Esophagus muscularis mucosa (tissue), 4 donors: ENCODE results near the gene TXNRD2. TPM values are rescaled to one million over a fixed set of nuclear protein-coding genes. Genes with fewer than 3 reads are reported as not detected.

Experiments
- DNase-seq: peaks from one replicate; pipeline ENCODE4 v3.0.0-alpha.2; 2017; ENCODE audit errors: extremely low spot score
- H3K27ac ChIP-seq, 4 donors: fragments of 200-600 bp; sonication (generic); replicated peaks in 1 of 4; 1 replicate in 3 of 4; 2 replicates in 1 of 4; pipeline ENCODE4 v1.5.1; 2016 to 2019; ENCODE audit warnings: mild to moderate bottlenecking in 1 of 4
- H3K27me3 ChIP-seq, 4 donors: fragments of 200-600 bp; sonication (generic); one replicate each; pipeline versions ENCODE4 v1.5.1 to v1.6.0; 2016 to 2019
- H3K36me3 ChIP-seq, 4 donors: fragments of 200-600 bp; sonication (generic); one replicate each; pipeline ENCODE4 v1.5.1; 2016 to 2019
- H3K4me1 ChIP-seq, 4 donors: fragments of 200-600 bp; sonication (generic); one replicate each; pipeline ENCODE4 v1.5.1; 2016 to 2019
- H3K4me3 ChIP-seq, 4 donors: fragments of 200-600 bp; sonication (generic); 1 replicate in 2 of 4; 2 replicates in 2 of 4; pipeline ENCODE4 v1.5.1; 2016 to 2019; ENCODE audit warnings: mild to moderate bottlenecking in 4 of 4, moderate library complexity in 1 of 4
- H3K9me3 ChIP-seq, 4 donors: fragments of 200-600 bp; sonication (generic); 1 replicate in 3 of 4; 2 replicates in 1 of 4; pipeline ENCODE4 v1.5.1; 2016 to 2019
- CTCF ChIP-seq, 3 experiments: fragments of 200-600 bp in 2 of 3; fragments of 450-650 bp in 1 of 3; sonication (generic) in 2 of 3; IDR thresholded peaks; one replicate each; pipeline ENCODE4 v1.5.1; 2017 to 2019; ENCODE audit warnings: antibody characterized with exemption in 3 of 3, mild to moderate bottlenecking in 2 of 3, moderate library complexity in 1 of 3
- EP300 ChIP-seq: sonication (generic); formaldehyde crosslinking; IDR thresholded peaks from one replicate; pipeline ENCODE4 v1.6.1; 2017; ENCODE audit warnings: antibody characterized with exemption
- POLR2A ChIP-seq: fragments of 450-650 bp; IDR thresholded peaks from one replicate; pipeline ENCODE4 v1.6.1; 2017; ENCODE audit warnings: antibody characterized with exemption, moderate library complexity, mild to moderate bottlenecking, low read depth
- POLR2AphosphoS5 ChIP-seq, 2 donors: sonication (generic); formaldehyde crosslinking; IDR thresholded peaks; one replicate each; pipeline ENCODE4 v1.6.1; 2017; ENCODE audit warnings: antibody characterized with exemption in 2 of 2
- WGBS: methylation state at CpG from one replicate; pipeline ENCODE4 v1.1.5; 2018; 5-methylcytosine and 5-hydroxymethylcytosine counted together
- intact Hi-C: fragments of 100-400 bp; cut with DNase I; formaldehyde crosslinking; loops from one replicate; pipeline ENCODE4 v1.15.1; 2023
- total RNA-seq, 4 donors: library from RNA; depleted of rRNA; stranded (reverse); fragments of >200 nt; gene quantifications; one replicate each; pipeline versions ENCODE4 v1.1.0 to v1.2.1, GENCODE V29; 2016

The TXNRD2 gene
- total RNA-seq, 4 donors from 2014 or later: 12.9 to 27.2 (median 23.9) TPM

DNA sequence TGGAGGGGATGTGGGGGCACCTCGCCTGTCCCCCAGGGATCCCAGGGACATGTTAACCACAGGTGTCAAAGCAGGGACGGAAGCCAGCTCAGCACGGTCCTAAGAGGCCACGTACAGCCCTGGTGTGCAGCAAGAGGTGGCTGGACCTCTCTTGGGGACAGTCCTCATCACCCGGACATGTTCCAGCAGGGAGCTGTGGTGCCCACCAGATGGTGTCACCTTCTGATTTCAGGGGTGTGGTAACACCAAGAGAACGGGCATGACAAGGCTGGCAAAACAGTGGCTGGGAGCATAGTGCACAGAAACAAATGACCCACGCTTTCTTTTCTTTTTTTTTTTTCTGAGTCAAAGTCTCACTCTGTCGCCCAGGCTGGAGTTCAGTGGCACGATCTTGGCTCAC is 25.6 kb downstream of the TXNRD2 start:
- no peak overlapping the region for H3K4me3 ChIP-seq
- H3K27me3 ChIP-seq: no peaks in the 10 kb centered on the region
- TF ChIP-seq POLR2AphosphoS5 (IDR thresholded peaks at IDR 0.05) (no peak), CTCF (IDR thresholded peaks at IDR 0.05) (no peak), POLR2A (no peak), EP300 (no peak)
- intact Hi-C loops: no loop called here
- no peaks in the 10 kb centered on the region for H3K4me1 ChIP-seq
- 96% methylated on average over 9 of the region's 9 CpGs for WGBS
- peaks cover 66 to 89% (median 78%) of the 10 kb centered on the region in 4 donors for H3K36me3 ChIP-seq
- no peaks in the 10 kb centered on the region for H3K9me3 ChIP-seq
- DNase-seq: no peak
- no peak overlapping the region for H3K27ac ChIP-seq

GRCh38 chr22:19915287-19915954 is 26.2 kb downstream of the TXNRD2 start:
- intact Hi-C loops: no loop called here
- H3K27ac ChIP-seq: no peak overlapping the region
- H3K4me1 ChIP-seq: no peaks in the 10 kb centered on the region
- DNase-seq: no peak
- TF ChIP-seq EP300 (no peak), POLR2A (no peak), CTCF (IDR thresholded peaks at IDR 0.05) (no peak), POLR2AphosphoS5 (IDR thresholded peaks at IDR 0.05) (no peak)
- H3K27me3 ChIP-seq: no peaks in the 10 kb centered on the region
- no peak overlapping the region for H3K4me3 ChIP-seq
- H3K9me3 ChIP-seq: no peaks in the 10 kb centered on the region
- WGBS: 87% methylated on average over 13 of the region's 13 CpGs
- H3K36me3 ChIP-seq: peaks cover 66 to 95% (median 80%) of the 10 kb centered on the region in 4 donors

GRCh38 chr22:19914201-19914943 is 27.2 kb downstream of the TXNRD2 start:
- Histone ChIP-seq H3K36me3 (peaks cover 66 to 92% (median 82%) of the 10 kb centered on the region in 4 donors), H3K4me3 (no peak overlapping the region), H3K4me1 (peaks cover 0 to 5% (median 2%) of the 10 kb centered on the region in 4 donors), H3K9me3 (no peaks in the 10 kb centered on the region), H3K27ac (no peak overlapping the region), H3K27me3 (no peaks in the 10 kb centered on the region)
- WGBS: 95% methylated on average over 9 of the region's 9 CpGs
- DNase-seq: no peak
- intact Hi-C loops: no loop called here
- no peak for TF ChIP-seq EP300
- no peak for TF ChIP-seq POLR2A
- TF ChIP-seq POLR2AphosphoS5 (IDR thresholded peaks at IDR 0.05): no peak
- TF ChIP-seq CTCF (IDR thresholded peaks at IDR 0.05): no peak

DNA sequence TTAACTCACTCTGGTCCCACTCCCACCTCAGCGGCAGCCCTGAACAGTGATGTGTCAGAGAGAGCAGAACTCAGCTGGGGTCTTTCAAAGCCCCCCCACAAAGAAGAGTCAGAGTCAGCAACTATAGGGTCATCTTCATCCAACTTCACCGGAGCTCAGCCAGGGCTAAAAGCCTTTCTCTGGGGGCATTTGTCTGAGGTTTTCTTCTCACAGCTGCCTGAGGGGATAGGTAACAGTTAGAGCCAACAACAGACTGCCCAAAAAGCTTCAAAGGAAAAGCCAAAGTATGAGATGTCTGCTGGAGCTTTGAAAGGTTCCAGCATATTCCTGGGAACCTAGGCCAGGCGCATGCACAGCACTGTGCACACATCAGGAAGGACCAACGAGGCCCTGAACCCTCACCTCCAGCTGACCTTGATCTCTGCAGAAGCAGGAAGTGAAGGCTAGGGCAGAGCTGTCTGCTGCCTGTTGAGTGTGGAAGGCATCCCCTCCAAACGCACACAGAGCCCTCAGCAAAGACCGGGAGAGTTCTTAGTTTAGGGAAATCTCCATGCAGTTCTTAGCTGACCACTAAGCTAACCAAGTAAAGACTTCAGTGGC is 28.2 kb downstream of the TXNRD2 start:
- no peak for TF ChIP-seq POLR2AphosphoS5 (IDR thresholded peaks at IDR 0.05)
- TF ChIP-seq EP300: no peak
- no peak for TF ChIP-seq POLR2A
- Histone ChIP-seq H3K4me1 (peaks cover 0 to 5% (median 2%) of the 10 kb centered on the region in 4 donors), H3K9me3 (no peaks in the 10 kb centered on the region), H3K27me3 (no peaks in the 10 kb centered on the region), H3K36me3 (peaks cover 64 to 88% (median 77%) of the 10 kb centered on the region in 4 donors), H3K4me3 (no peak overlapping the region), H3K27ac (no peak overlapping the region)
- intact Hi-C loops: no loop called here
- no peak for DNase-seq
- 86% methylated on average over 6 of the region's 6 CpGs for WGBS
